DND-41 (cell line): ENCODE results near the gene VLDLR.
"Not testable (repeated sequence)": the region's sequence is repeated elsewhere in the genome, so short reads cannot be mapped to it uniquely, and the experiment has no call there.

Experiments used
- EZH2 ChIP-seq: IDR thresholded peaks from 3 replicates; pipeline ENCODE4 v1.6.1; 2012; ENCODE audit warnings: borderline replicate concordance, low read depth, mild to moderate bottlenecking, moderate library complexity, low read length, inconsistent platforms; ENCODE audit not compliant: severe bottlenecking
- TF ChIP-seq, protein P1 (sequence below): IDR thresholded peaks from 2 replicates; pipeline ENCODE4 v1.5.1; 2012; ENCODE audit warnings: borderline replicate concordance, low read length, moderate library complexity, mild to moderate bottlenecking; ENCODE audit not compliant: poor library complexity, severe bottlenecking; ENCODE audit errors: extremely low read depth

DNA sequence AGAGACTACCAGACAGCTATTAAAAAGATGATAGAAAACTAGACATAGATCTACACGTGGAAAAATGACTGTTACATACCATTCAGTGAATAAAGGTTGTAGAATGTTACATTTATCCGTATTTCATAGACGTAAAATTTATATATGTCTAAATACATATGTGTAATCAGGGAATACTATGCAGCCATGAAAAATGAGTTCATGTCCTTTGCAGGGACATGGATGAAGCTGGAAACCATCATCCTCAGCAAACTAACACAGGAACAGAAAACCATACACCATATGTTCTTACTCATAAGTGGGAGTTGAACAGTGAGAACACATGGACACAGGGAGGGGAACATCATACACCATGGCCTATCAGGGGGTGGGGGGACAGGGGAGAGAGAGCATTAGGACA lies 85.7 kb downstream of the VLDLR start:
- TF ChIP-seq, protein P1, sequence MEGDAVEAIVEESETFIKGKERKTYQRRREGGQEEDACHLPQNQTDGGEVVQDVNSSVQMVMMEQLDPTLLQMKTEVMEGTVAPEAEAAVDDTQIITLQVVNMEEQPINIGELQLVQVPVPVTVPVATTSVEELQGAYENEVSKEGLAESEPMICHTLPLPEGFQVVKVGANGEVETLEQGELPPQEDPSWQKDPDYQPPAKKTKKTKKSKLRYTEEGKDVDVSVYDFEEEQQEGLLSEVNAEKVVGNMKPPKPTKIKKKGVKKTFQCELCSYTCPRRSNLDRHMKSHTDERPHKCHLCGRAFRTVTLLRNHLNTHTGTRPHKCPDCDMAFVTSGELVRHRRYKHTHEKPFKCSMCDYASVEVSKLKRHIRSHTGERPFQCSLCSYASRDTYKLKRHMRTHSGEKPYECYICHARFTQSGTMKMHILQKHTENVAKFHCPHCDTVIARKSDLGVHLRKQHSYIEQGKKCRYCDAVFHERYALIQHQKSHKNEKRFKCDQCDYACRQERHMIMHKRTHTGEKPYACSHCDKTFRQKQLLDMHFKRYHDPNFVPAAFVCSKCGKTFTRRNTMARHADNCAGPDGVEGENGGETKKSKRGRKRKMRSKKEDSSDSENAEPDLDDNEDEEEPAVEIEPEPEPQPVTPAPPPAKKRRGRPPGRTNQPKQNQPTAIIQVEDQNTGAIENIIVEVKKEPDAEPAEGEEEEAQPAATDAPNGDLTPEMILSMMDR: not testable (repeated sequence)
- TF ChIP-seq EZH2: not testable (repeated sequence)
